C4-2B (cell line): ENCODE measurements around the gene KLHL10.

Experiments
- ZFX ChIP-seq: fragments of 450-650 bp; IDR thresholded peaks from 2 replicates; pipeline ENCODE4 v1.6.1; 2017
- TF ChIP-seq, protein P1 (sequence below): fragments of 450-650 bp; conservative IDR thresholded peaks from 2 replicates; pipeline ENCODE4 v1.5.1; 2017; ENCODE audit warnings: mild to moderate bottlenecking

DNA sequence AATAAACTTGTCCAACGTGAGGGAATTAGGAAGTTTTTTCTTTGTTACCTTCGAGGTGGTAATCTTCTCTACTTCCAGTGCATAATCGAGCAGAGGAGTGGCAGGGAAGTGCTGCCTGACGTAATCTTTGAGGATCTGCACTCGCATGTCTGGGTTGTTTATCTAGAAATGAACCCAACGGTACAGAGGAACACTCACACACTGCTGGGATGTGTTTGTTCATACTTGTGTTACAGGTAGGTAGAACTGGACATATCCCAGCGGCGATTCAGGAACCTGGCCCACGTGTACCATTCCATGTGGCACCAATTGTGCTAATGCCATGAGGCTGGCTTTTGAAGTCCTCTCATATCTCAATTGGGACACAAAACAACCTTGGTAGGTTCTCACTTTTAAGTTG, 31.8 kb downstream of the KLHL10 start:
- TF ChIP-seq, protein P1, sequence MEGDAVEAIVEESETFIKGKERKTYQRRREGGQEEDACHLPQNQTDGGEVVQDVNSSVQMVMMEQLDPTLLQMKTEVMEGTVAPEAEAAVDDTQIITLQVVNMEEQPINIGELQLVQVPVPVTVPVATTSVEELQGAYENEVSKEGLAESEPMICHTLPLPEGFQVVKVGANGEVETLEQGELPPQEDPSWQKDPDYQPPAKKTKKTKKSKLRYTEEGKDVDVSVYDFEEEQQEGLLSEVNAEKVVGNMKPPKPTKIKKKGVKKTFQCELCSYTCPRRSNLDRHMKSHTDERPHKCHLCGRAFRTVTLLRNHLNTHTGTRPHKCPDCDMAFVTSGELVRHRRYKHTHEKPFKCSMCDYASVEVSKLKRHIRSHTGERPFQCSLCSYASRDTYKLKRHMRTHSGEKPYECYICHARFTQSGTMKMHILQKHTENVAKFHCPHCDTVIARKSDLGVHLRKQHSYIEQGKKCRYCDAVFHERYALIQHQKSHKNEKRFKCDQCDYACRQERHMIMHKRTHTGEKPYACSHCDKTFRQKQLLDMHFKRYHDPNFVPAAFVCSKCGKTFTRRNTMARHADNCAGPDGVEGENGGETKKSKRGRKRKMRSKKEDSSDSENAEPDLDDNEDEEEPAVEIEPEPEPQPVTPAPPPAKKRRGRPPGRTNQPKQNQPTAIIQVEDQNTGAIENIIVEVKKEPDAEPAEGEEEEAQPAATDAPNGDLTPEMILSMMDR: no peak
- TF ChIP-seq ZFX: no peak
